Vagina (tissue), 2 donors: ENCODE results near the gene CCDC92B.

Experiments
- CTCF ChIP-seq, 3 experiments: fragments of 450-650 bp in 2 of 3; fragments of 200-600 bp in 1 of 3; sonication (generic) in 1 of 3; IDR thresholded peaks; one replicate each; pipeline ENCODE4 v1.5.1; 2017 to 2019; ENCODE audit warnings: antibody characterized with exemption in 3 of 3, mild to moderate bottlenecking in 2 of 3, moderate library complexity in 2 of 3
- POLR2AphosphoS5 ChIP-seq, 2 donors: sonication (generic); formaldehyde crosslinking; IDR thresholded peaks; one replicate each; pipeline ENCODE4 v1.9.0; 2017; ENCODE audit warnings: antibody characterized with exemption in 2 of 2, mild to moderate bottlenecking in 2 of 2, low read depth in 1 of 2; ENCODE audit not compliant: insufficient read depth in 1 of 2

GRCh38 chr17:2786176-2786881, 36.9 kb upstream of the CCDC92B start:
- TF ChIP-seq CTCF (IDR thresholded peaks at IDR 0.05) (peak; percentile 32 to 60 (median 42)), POLR2AphosphoS5 (IDR thresholded peaks at IDR 0.05; ENCODE audit: insufficient read depth in 1 of 2, low read depth in 1 of 2) (no peak)
